H9 (cell line): ENCODE measurements around the gene NUBPL. TPM values are rescaled to one million over a fixed set of nuclear protein-coding genes. Genes with fewer than 3 reads are reported as not detected.

Experiments
- DNase-seq: peaks from one replicate; pipeline ENCODE4 v3.0.0-alpha.2; 2017
- H2AFZ ChIP-seq: one replicate; pipeline ENCODE4 v1.6.1; 2013; ENCODE audit warnings: mild to moderate bottlenecking, low read length, control low read depth, moderate library complexity
- H2AK5ac ChIP-seq: 2 replicates; pipeline ENCODE4 v1.6.1; 2013; ENCODE audit warnings: low read length, control low read depth, mixed read lengths; ENCODE audit not compliant: insufficient read length
- H2BK120ac ChIP-seq: one replicate; pipeline ENCODE4 v1.6.1; 2013; ENCODE audit warnings: low read depth, mild to moderate bottlenecking, low read length, control low read depth, inconsistent platforms; ENCODE audit not compliant: poor library complexity, severe bottlenecking
- H2BK12ac ChIP-seq: 2 replicates; pipeline ENCODE4 v1.6.1; 2013; ENCODE audit warnings: low read length, control low read depth, mixed read lengths, low read depth; ENCODE audit not compliant: insufficient read length
- H2BK15ac ChIP-seq: 2 replicates; pipeline ENCODE4 v1.6.1; 2013; ENCODE audit warnings: low read depth, low read length, control low read depth
- H2BK20ac ChIP-seq: one replicate; pipeline ENCODE4 v1.6.1; 2013; ENCODE audit warnings: low read depth, mild to moderate bottlenecking, low read length, control low read depth, inconsistent platforms; ENCODE audit not compliant: poor library complexity, severe bottlenecking
- H2BK5ac ChIP-seq: 2 replicates; pipeline ENCODE4 v1.6.1; 2013; ENCODE audit warnings: low read length, control low read depth, mixed read lengths; ENCODE audit not compliant: insufficient read length
- H3K14ac ChIP-seq: 2 replicates; pipeline ENCODE4 v1.6.1; 2013; ENCODE audit warnings: low read length, control low read depth; ENCODE audit not compliant: insufficient read depth
- H3K18ac ChIP-seq: 2 replicates; pipeline ENCODE4 v1.6.1; 2013; ENCODE audit warnings: low read depth, mild to moderate bottlenecking, mixed read lengths, low read length, control low read depth; ENCODE audit not compliant: insufficient read length
- H3K23ac ChIP-seq: 2 replicates; pipeline ENCODE4 v1.6.1; 2013; ENCODE audit warnings: low read length, control low read depth, mixed read lengths, low read depth; ENCODE audit not compliant: insufficient read length
- H3K23me2 ChIP-seq: 2 replicates; pipeline ENCODE4 v1.6.1; 2013; ENCODE audit warnings: low read depth, mild to moderate bottlenecking, mixed read lengths, low read length, control low read depth; ENCODE audit not compliant: insufficient read length, poor library complexity, severe bottlenecking
- H3K27ac ChIP-seq: 2 replicates; pipeline ENCODE4 v1.5.1; 2013; ENCODE audit warnings: low read length, control low read depth, mixed read lengths, low read depth; ENCODE audit not compliant: insufficient read length
- H3K27me3 ChIP-seq: 2 replicates; pipeline ENCODE4 v1.6.1; 2013; ENCODE audit warnings: low read length, control low read depth, inconsistent platforms; ENCODE audit not compliant: insufficient read depth
- H3K4ac ChIP-seq: 2 replicates; pipeline ENCODE4 v1.6.1; 2013; ENCODE audit warnings: low read depth, mild to moderate bottlenecking, control low read depth, inconsistent platforms, low read length, moderate library complexity
- H3K4me1 ChIP-seq: 2 replicates; pipeline ENCODE4 v1.6.1; 2013; ENCODE audit warnings: low read length, control low read depth, inconsistent platforms; ENCODE audit not compliant: insufficient read depth
- H3K4me2 ChIP-seq: 2 replicates; pipeline ENCODE4 v1.6.1; 2013; ENCODE audit warnings: low read length, control low read depth, mixed read lengths; ENCODE audit not compliant: insufficient read length, insufficient read depth
- H3K56ac ChIP-seq: 2 replicates; pipeline ENCODE4 v1.6.1; 2013; ENCODE audit warnings: low read depth, mild to moderate bottlenecking, mixed read lengths, low read length, control low read depth; ENCODE audit not compliant: insufficient read length
- H3K79me1 ChIP-seq: 2 replicates; pipeline ENCODE4 v1.6.1; 2013; ENCODE audit warnings: low read depth, mild to moderate bottlenecking, moderate library complexity, low read length, control low read depth, inconsistent platforms; ENCODE audit not compliant: insufficient read depth, poor library complexity, severe bottlenecking
- H3K79me2 ChIP-seq: 2 replicates; pipeline ENCODE4 v1.6.1; 2013; ENCODE audit warnings: low read length, control low read depth, inconsistent platforms; ENCODE audit not compliant: insufficient read depth
- H3K9ac ChIP-seq: 2 replicates; pipeline ENCODE4 v1.6.1; 2013; ENCODE audit warnings: low read length, control low read depth, mixed read lengths; ENCODE audit not compliant: insufficient read length; ENCODE audit errors: extremely low read depth
- H3K9me3 ChIP-seq: one replicate; pipeline ENCODE4 v1.6.1; 2013; ENCODE audit warnings: low read depth, low read length, inconsistent platforms; ENCODE audit not compliant: control insufficient read depth
- H3T11ph ChIP-seq: one replicate; pipeline ENCODE4 v1.6.1; 2013; ENCODE audit warnings: mild to moderate bottlenecking, low read length, control low read depth, inconsistent platforms
- H4K20me1 ChIP-seq: one replicate; pipeline ENCODE4 v1.6.1; 2013; ENCODE audit not compliant: control insufficient read depth, insufficient read length, insufficient read depth
- H4K5ac ChIP-seq: 2 replicates; pipeline ENCODE4 v1.6.1; 2013; ENCODE audit warnings: low read depth, mild to moderate bottlenecking, mixed read lengths, low read length, control low read depth; ENCODE audit not compliant: insufficient read length
- H4K8ac ChIP-seq: replicated peaks from 2 replicates; pipeline ENCODE4 v1.6.1; 2013; ENCODE audit warnings: low read length, control low read depth, mixed read lengths, low read depth; ENCODE audit not compliant: insufficient read length
- H4K91ac ChIP-seq: 2 replicates; pipeline ENCODE4 v1.6.1; 2013; ENCODE audit warnings: low read depth, mild to moderate bottlenecking, moderate library complexity, mixed read lengths, low read length, control low read depth; ENCODE audit not compliant: insufficient read length
- H3K27ac Mint-ChIP-seq, 3 experiments: 2 replicates in 2 of 3; 3 replicates in 1 of 3; pipeline ENCODE4 v1.8.0; 2020 to 2021; ENCODE audit warnings: mixed read lengths in 3 of 3, mild to moderate bottlenecking in 1 of 3, moderate library complexity in 1 of 3
- H3K27me3 Mint-ChIP-seq: 2 replicates; pipeline ENCODE4 v1.8.0; 2021; ENCODE audit warnings: low read depth, mild to moderate bottlenecking, moderate library complexity, mixed read lengths
- H3K36me3 Mint-ChIP-seq, 3 experiments: 2 replicates in 2 of 3; 3 replicates in 1 of 3; pipeline ENCODE4 v1.8.0; 2020 to 2021; ENCODE audit warnings: low read depth in 3 of 3, mixed read lengths in 3 of 3; ENCODE audit not compliant: insufficient read depth in 1 of 3
- H3K4me1 Mint-ChIP-seq, 2 experiments: 2 replicates each; pipeline ENCODE4 v1.8.0; 2020; ENCODE audit warnings: mixed read lengths in 2 of 2
- H3K4me3 Mint-ChIP-seq, 2 experiments: 2 replicates in 1 of 2; 3 replicates in 1 of 2; pipeline ENCODE4 v1.8.0; 2020 to 2021; ENCODE audit warnings: mild to moderate bottlenecking in 2 of 2, mixed read lengths in 2 of 2, moderate library complexity in 1 of 2
- H3K9me3 Mint-ChIP-seq, 2 experiments: 2 replicates in 1 of 2; 3 replicates in 1 of 2; pipeline ENCODE4 v1.8.0; 2020; ENCODE audit warnings: mild to moderate bottlenecking in 2 of 2, mixed read lengths in 2 of 2, moderate library complexity in 1 of 2
- CTCF ChIP-seq: fragments of 200-600 bp; sonication (generic); conservative IDR thresholded peaks from 3 replicates; pipeline ENCODE4 v1.8.0; 2021; ENCODE audit warnings: antibody characterized with exemption, mild to moderate bottlenecking
- whole genome bisulfite sequencing: extraction: QIAGEN DNeasy Blood & Tissue Kit; methylation state at CpG from one replicate; pipeline ENCODE4 v1.1.7; 2013; ENCODE audit warnings: missing lambda C conversion rate, low lambda C conversion rate, mixed read lengths; ENCODE audit not compliant: insufficient read length; ENCODE audit errors: extremely low coverage; 5-methylcytosine and 5-hydroxymethylcytosine counted together
- total RNA-seq: library from RNA; stranded (reverse); gene quantifications from 2 replicates; pipeline ENCODE4 v1.2.1, GENCODE V29; 2021

NUBPL gene
- total RNA-seq, 1 experiment from 2014 or later, result 14.8 TPM

- peaks cover 3% of the 10 kb centered on the region; the same call in 1 of the 2 replicates for H3K4me1 ChIP-seq
- peaks cover 0 to 4% (median 0%) of the 10 kb centered on the region in 3 experiments; a peak in 1 of 7 replicates for H3K36me3 Mint-ChIP-seq
- DNase-seq, result no peak
- H4K91ac ChIP-seq, result no peak overlapping the region
- no peaks in the 10 kb centered on the region for H3K27me3 Mint-ChIP-seq
- no peak overlapping the region for H3K27ac ChIP-seq
- no peak overlapping the region for H4K8ac ChIP-seq
- H2BK120ac ChIP-seq, result no peak overlapping the region
- no peak overlapping the region for H2AK5ac ChIP-seq
- no peak overlapping the region for H3K14ac ChIP-seq
- TF ChIP-seq CTCF, result no peak
- H2AFZ ChIP-seq, result no peak overlapping the region
- no peaks in the 10 kb centered on the region for H4K20me1 ChIP-seq
- H2BK5ac ChIP-seq, result no peak overlapping the region
- no CpG with 5 or more reads among the region's 3 CpGs for WGBS
- no peak overlapping the region for H4K5ac ChIP-seq
- no peak overlapping the region for H3K27ac Mint-ChIP-seq
- no peaks in the 10 kb centered on the region for H3K79me1 ChIP-seq
- no peaks in the 10 kb centered on the region for H3K9me3 ChIP-seq
- H3K27me3 ChIP-seq, result no peaks in the 10 kb centered on the region
- no peak overlapping the region for H2BK20ac ChIP-seq
- H3K4me3 Mint-ChIP-seq, result no peak overlapping the region
- H3T11ph ChIP-seq, result no peak overlapping the region
- H3K79me2 ChIP-seq, result no peaks in the 10 kb centered on the region
- H3K4ac ChIP-seq, result no peak overlapping the region
- no peaks in the 10 kb centered on the region for H3K23me2 ChIP-seq
- H2BK12ac ChIP-seq, result no peak overlapping the region
- H2BK15ac ChIP-seq, result no peak overlapping the region
- H3K4me2 ChIP-seq, result no peak overlapping the region
- peaks cover 0 to 4% of the 10 kb centered on the region in 2 experiments; a peak in 2 of 5 replicates for H3K9me3 Mint-ChIP-seq
- H3K4me1 Mint-ChIP-seq, result peaks cover 7 to 8% of the 10 kb centered on the region in 2 experiments
- no peak overlapping the region for H3K18ac ChIP-seq
- H3K23ac ChIP-seq, result no peak overlapping the region
- H3K56ac ChIP-seq, result no peak overlapping the region
- no peak overlapping the region for H3K9ac ChIP-seq
These were observed 156.3 kb downstream of the NUBPL start for GRCh38 chr14:31717294-31718085.
